Right atrium auricular region (tissue), 2 donors: Measurements from ENCODE around the gene ENPP5. TPM values are rescaled to one million over a fixed set of nuclear protein-coding genes. Genes with fewer than 3 reads are reported as not detected.

Experiments
- DNase-seq: peaks from one replicate; pipeline ENCODE4 v3.0.0-alpha.2; 2019; ENCODE audit warnings: low spot score
- H3K27ac ChIP-seq, 2 donors: fragments of 200-600 bp; sonication (generic); 1 replicate in 1 of 2; 2 replicates in 1 of 2; pipeline ENCODE4 v1.5.1; 2016 to 2019
- H3K27me3 ChIP-seq, 2 donors: fragments of 200-600 bp; sonication (generic); one replicate each; pipeline versions ENCODE4 v1.5.1 to v1.6.0; 2017 to 2019
- H3K36me3 ChIP-seq: fragments of 200-600 bp; sonication (generic); one replicate; pipeline ENCODE4 v1.5.1; 2016
- H3K4me1 ChIP-seq, 2 donors: fragments of 200-600 bp; sonication (generic); one replicate each; pipeline versions ENCODE4 v1.5.1 to v1.6.0; 2017 to 2019
- H3K4me3 ChIP-seq, 2 donors: fragments of 200-600 bp; sonication (generic); 1 replicate in 1 of 2; 2 replicates in 1 of 2; pipeline ENCODE4 v1.5.1; 2017 to 2019; ENCODE audit warnings: mild to moderate bottlenecking in 1 of 2, moderate library complexity in 1 of 2
- H3K9me3 ChIP-seq, 2 donors: fragments of 200-600 bp; sonication (generic); one replicate each; pipeline ENCODE4 v1.5.1; 2019
- CTCF ChIP-seq, 2 donors: fragments of 200-600 bp; sonication (generic); IDR thresholded peaks; one replicate each; pipeline ENCODE4 v1.5.1; 2019; ENCODE audit warnings: antibody characterized with exemption in 2 of 2
- total RNA-seq, 2 donors: library from RNA; depleted of rRNA; stranded (reverse); fragments of >200 nt; gene quantifications; one replicate each; pipeline ENCODE4 v1.1.0, GENCODE V29; 2016

The ENPP5 gene
- total RNA-seq, 2 donors from 2014 or later = 6.2 to 17.7 TPM

- no peaks in the 10 kb centered on the region for H3K36me3 ChIP-seq
- no peak overlapping the region for H3K4me3 ChIP-seq
- no peaks in the 10 kb centered on the region for H3K9me3 ChIP-seq
- H3K27me3 ChIP-seq = no peaks in the 10 kb centered on the region
- no peak for DNase-seq
- H3K27ac ChIP-seq = no peak overlapping the region
- TF ChIP-seq CTCF (IDR thresholded peaks at IDR 0.05) = no peak
- peaks cover 0 to 25% of the 10 kb centered on the region in 2 donors for H3K4me1 ChIP-seq
Observed at GRCh38 chr6:46215777-46216176, 45.0 kb upstream of the ENPP5 start.

GRCh38 chr6:46215213-46215612 is 44.4 kb upstream of the ENPP5 start:
- H3K9me3 ChIP-seq = no peaks in the 10 kb centered on the region
- peaks cover 0 to 25% of the 10 kb centered on the region in 2 donors for H3K4me1 ChIP-seq
- H3K27ac ChIP-seq = no peak overlapping the region
- H3K27me3 ChIP-seq = no peaks in the 10 kb centered on the region
- no peaks in the 10 kb centered on the region for H3K36me3 ChIP-seq
- TF ChIP-seq CTCF (IDR thresholded peaks at IDR 0.05) = no peak
- DNase-seq = no peak
- H3K4me3 ChIP-seq = no peak overlapping the region

- TF ChIP-seq CTCF (IDR thresholded peaks at IDR 0.05) = no peak
- Histone ChIP-seq H3K36me3 (no peaks in the 10 kb centered on the region), H3K9me3 (no peaks in the 10 kb centered on the region), H3K27me3 (no peaks in the 10 kb centered on the region), H3K27ac (no peak overlapping the region), H3K4me1 (peaks cover 0 to 1% of the 10 kb centered on the region in 2 donors), H3K4me3 (no peak overlapping the region)
- DNase-seq = no peak
Observed at GRCh38 chr6:46211917-46212316, 41.1 kb upstream of the ENPP5 start.

- no peak overlapping the region for H3K4me3 ChIP-seq
- no peaks in the 10 kb centered on the region for H3K36me3 ChIP-seq
- H3K27ac ChIP-seq = no peak overlapping the region
- no peaks in the 10 kb centered on the region for H3K4me1 ChIP-seq
- no peak for DNase-seq
- H3K9me3 ChIP-seq = no peaks in the 10 kb centered on the region
- H3K27me3 ChIP-seq = no peaks in the 10 kb centered on the region
- no peak for TF ChIP-seq CTCF (IDR thresholded peaks at IDR 0.05)
Observed at GRCh38 chr6:46210294-46210693, 39.5 kb upstream of the ENPP5 start.

- H3K27me3 ChIP-seq = no peaks in the 10 kb centered on the region
- H3K36me3 ChIP-seq = no peaks in the 10 kb centered on the region
- no peak for DNase-seq
- H3K4me1 ChIP-seq = no peaks in the 10 kb centered on the region
- no peak overlapping the region for H3K27ac ChIP-seq
- no peaks in the 10 kb centered on the region for H3K9me3 ChIP-seq
- no peak overlapping the region for H3K4me3 ChIP-seq
- TF ChIP-seq CTCF (IDR thresholded peaks at IDR 0.05) = no peak
Observed at GRCh38 chr6:46208303-46208702, 37.5 kb upstream of the ENPP5 start.

GRCh38 chr6:46207174-46207573 is 36.4 kb upstream of the ENPP5 start:
- H3K4me3 ChIP-seq = no peak overlapping the region
- no peaks in the 10 kb centered on the region for H3K4me1 ChIP-seq
- no peaks in the 10 kb centered on the region for H3K36me3 ChIP-seq
- H3K9me3 ChIP-seq = no peaks in the 10 kb centered on the region
- no peak overlapping the region for H3K27ac ChIP-seq
- no peak for TF ChIP-seq CTCF (IDR thresholded peaks at IDR 0.05)
- H3K27me3 ChIP-seq = no peaks in the 10 kb centered on the region
- no peak for DNase-seq
